HUES64 (cell line): ENCODE data around the gene DBX1. TPM values are rescaled to one million over a fixed set of nuclear protein-coding genes. Genes with fewer than 3 reads are reported as not detected.
"Not testable (repeated sequence)": the region's sequence is repeated elsewhere in the genome, so short reads cannot be mapped to it uniquely, and the experiment has no call there.

ENCODE experiments used
- H3K27ac ChIP-seq: 2 replicates; pipeline ENCODE4 v1.7.0; 2013; ENCODE audit warnings: low read depth, low read length, inconsistent platforms
- H3K27me3 ChIP-seq: 2 replicates; pipeline ENCODE4 v1.6.1; 2013; ENCODE audit warnings: mild to moderate bottlenecking, low read length; ENCODE audit not compliant: insufficient read depth
- H3K36me3 ChIP-seq: 2 replicates; pipeline ENCODE4 v1.6.1; 2013; ENCODE audit warnings: mild to moderate bottlenecking, low read length; ENCODE audit not compliant: insufficient read depth
- H3K4me1 ChIP-seq: 2 replicates; pipeline ENCODE4 v1.6.1; 2013; ENCODE audit warnings: mild to moderate bottlenecking, low read length, moderate library complexity; ENCODE audit not compliant: insufficient read depth
- H3K4me3 ChIP-seq: 2 replicates; pipeline ENCODE4 v1.5.1; 2013; ENCODE audit warnings: mild to moderate bottlenecking, low read length, moderate library complexity
- H3K9ac ChIP-seq: 2 replicates; pipeline ENCODE4 v1.6.1; 2013; ENCODE audit warnings: mild to moderate bottlenecking, low read depth, low read length
- H3K9me3 ChIP-seq: 2 replicates; pipeline ENCODE4 v1.6.1; 2013; ENCODE audit warnings: low read depth, low read length; ENCODE audit not compliant: insufficient read depth
- WGBS: fragments of 150-250, 120-280 bp; methylation state at CpG from one replicate; pipeline ENCODE4 v1.1.7; 2013; ENCODE audit warnings: missing lambda C conversion rate; 5-methylcytosine and 5-hydroxymethylcytosine counted together
- polyA plus RNA-seq, 2 experiments: library from polyadenylated mRNA; stranded (reverse); fragments of 50-300 nt; gene quantifications; one replicate each; pipeline ENCODE4 v1.2.3, GENCODE V29; 2013

The DBX1 gene, protein sequence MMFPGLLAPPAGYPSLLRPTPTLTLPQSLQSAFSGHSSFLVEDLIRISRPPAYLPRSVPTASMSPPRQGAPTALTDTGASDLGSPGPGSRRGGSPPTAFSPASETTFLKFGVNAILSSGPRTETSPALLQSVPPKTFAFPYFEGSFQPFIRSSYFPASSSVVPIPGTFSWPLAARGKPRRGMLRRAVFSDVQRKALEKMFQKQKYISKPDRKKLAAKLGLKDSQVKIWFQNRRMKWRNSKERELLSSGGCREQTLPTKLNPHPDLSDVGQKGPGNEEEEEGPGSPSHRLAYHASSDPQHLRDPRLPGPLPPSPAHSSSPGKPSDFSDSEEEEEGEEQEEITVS
- 0.60 TPM for polyA plus RNA-seq (2013, experiment 1 of 2)
- polyA plus RNA-seq (2013, experiment 2 of 2), result 1.2 TPM

DNA sequence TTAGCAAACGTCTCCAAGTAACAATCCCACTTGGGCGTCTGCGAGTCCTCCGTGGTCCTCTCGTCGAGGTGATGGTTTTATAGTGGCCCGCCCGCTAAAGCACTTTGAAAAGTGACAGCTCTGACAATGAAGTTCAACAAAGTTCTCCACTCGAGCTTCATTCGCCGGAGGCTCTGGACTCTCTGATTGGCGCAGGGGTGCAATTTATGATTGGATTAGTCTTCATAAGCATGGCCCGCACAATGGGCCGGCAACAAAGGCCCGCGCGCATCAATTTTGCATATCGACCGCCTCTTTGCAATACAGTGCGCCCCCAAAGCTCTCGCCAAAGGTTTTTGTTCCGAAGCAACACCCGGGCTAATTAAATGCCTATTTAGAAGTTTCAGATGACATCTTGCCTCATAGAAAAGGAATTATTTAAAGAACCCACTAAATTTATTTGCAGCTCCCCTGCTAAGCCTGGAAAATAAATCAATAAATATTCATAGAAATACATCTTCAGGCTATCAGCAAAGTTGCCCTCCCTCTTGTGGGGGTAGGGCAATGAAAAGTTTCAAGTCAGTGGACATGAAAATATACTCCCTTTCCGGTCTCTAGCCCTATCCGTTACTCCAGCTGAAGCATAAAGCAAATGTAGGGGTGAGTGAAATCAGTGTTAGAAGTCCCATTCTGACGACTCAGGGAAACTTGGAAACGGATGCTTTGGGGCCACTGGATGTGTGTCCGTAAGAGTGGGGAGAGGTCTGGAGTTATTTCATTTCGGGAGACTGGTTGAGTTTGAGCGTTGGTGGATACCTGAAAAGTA, at the start of gene DBX1:
DBX1 (minus strand) TSS at position 51 of the 805 bp plus-strand sequence. CDS start 151 bp downstream, outside the sequence.
- no peaks in the 10 kb centered on the region for H3K9me3 ChIP-seq
- peaks cover 100% of the 10 kb centered on the region for H3K27me3 ChIP-seq
- H3K27ac ChIP-seq, result no peak within 1 kb of the TSS
- H3K4me3 ChIP-seq, result peak within 1 kb of the TSS; percentile 20
- no peaks in the 10 kb centered on the region for H3K36me3 ChIP-seq
- under 1% methylated on average over 30 of the region's 30 CpGs for WGBS
- H3K4me1 ChIP-seq, result peaks cover 56% of the 10 kb centered on the region
- no peak within 1 kb of the TSS for H3K9ac ChIP-seq

DNA sequence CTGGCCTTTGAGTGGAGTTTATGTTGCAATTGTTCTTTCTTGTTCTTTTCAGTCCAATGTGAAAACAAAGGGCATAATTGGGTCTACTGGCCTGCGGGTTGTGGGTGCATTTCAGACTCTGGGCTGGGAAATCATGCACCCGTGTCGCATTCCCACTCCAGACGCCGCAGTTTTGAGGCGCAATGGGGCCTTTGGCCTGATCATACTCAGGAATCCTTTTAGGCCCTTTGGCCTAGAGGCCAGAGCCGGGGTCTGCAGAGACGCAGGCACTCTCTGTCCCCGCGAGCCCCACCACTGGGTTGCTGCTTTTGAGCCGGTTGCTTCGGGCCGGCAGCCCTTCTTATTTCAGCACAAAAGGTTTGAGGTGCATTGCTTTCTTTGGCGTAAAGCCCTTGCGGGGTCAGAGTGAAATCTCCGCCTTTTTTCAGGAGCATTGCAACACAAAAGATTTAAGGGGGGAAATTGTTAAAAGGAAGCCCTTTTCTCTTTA, 48.4 kb upstream of the DBX1 start:
- peaks cover 20% of the 10 kb centered on the region for H3K4me1 ChIP-seq
- peaks cover 100% of the 10 kb centered on the region for H3K27me3 ChIP-seq
- 7% methylated on average over 16 of the region's 16 CpGs for WGBS
- H3K36me3 ChIP-seq, result no peaks in the 10 kb centered on the region
- H3K9me3 ChIP-seq, result peaks cover 5% of the 10 kb centered on the region; the same call in 1 of the 2 replicates
- H3K9ac ChIP-seq, result no peak overlapping the region
- peak overlapping the region; percentile 3; the same call in 1 of the 2 replicates for H3K27ac ChIP-seq
- peak overlapping the region; percentile 37 for H3K4me3 ChIP-seq

DNA sequence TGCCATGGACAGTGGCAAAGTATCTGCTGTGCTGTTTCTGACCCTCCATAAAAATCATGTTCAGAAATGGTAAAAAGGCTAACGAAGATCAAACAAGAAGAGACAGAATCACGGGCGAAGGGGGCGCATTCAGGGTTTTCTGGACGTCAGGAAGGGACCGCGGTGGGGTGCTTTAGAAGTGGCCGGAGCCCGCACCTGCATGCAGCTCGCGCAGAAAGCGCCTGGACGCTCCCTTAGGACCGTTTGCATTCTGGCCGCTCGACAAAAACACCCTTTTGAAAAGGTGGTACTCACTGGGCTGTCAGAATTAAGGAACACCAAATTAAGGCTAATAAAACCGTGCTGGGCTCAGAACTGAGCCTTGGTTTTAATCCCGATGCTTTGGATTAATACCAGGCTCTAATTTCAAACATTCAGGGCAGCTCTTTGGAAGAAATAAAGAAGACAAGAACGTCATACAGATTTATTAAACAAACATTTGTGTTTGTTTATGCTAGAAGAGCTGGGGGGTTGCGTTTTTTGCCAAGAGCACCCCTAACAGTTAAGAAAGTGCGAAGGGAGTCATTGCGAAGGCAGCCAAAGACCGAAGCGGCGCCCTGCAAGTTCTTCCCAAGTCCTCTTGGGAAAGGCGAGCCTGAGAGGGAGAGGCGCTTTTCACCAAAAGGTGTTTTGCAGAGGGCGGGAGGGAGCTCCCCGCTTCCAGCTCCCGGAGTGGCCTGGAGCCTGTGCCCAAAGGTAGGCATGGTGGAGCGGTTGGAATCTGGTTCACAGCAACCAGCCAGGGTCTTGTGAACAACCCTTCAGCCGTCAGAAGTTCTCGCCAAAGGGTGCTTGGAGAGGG, 47.7 kb upstream of the DBX1 start:
- peaks cover 20% of the 10 kb centered on the region for H3K4me1 ChIP-seq
- H3K27me3 ChIP-seq, result peaks cover 100% of the 10 kb centered on the region
- no peaks in the 10 kb centered on the region for H3K36me3 ChIP-seq
- H3K9ac ChIP-seq, result no peak overlapping the region
- peak overlapping the region; percentile 37 for H3K4me3 ChIP-seq
- peaks cover 5% of the 10 kb centered on the region; the same call in 1 of the 2 replicates for H3K9me3 ChIP-seq
- peak overlapping the region; percentile 3; the same call in 1 of the 2 replicates for H3K27ac ChIP-seq
- 5% methylated on average over 33 of the region's 33 CpGs for WGBS

DNA sequence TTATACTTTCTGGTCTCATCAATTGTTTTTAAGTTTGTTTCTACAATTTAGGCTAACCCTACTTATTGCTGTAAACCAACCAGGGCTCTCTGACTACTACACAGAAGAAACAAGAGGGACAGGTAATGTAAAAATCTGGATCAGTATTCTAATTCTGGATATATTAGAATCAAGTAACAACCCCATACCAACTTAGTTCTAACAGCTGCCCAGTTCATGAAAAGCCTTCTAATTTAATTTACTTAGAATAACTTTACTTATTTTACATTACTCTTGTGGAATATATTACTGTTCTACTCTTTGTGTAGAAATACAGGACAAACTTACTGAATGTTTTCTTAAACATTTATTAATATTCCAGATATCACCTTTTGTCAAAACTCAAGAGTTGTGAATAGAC, 45.5 kb upstream of the DBX1 start:
- Histone ChIP-seq H3K27me3 (peaks cover 100% of the 10 kb centered on the region), H3K9ac (no peak overlapping the region)

GRCh38 chr11:20204681-20205080, 44.4 kb upstream of the DBX1 start:
- H3K27me3 ChIP-seq, result peaks cover 100% of the 10 kb centered on the region
- no peak overlapping the region for H3K4me3 ChIP-seq
- peaks cover 5% of the 10 kb centered on the region; the same call in 1 of the 2 replicates for H3K9me3 ChIP-seq
- no peak overlapping the region for H3K9ac ChIP-seq
- H3K4me1 ChIP-seq, result peaks cover 20% of the 10 kb centered on the region
- no peaks in the 10 kb centered on the region for H3K36me3 ChIP-seq
- H3K27ac ChIP-seq, result no peak overlapping the region

More for the DNA sequence above, 45.5 kb upstream of the DBX1 start:
- H3K4me3 ChIP-seq, result no peak overlapping the region
- H3K9me3 ChIP-seq, result peaks cover 5% of the 10 kb centered on the region; the same call in 1 of the 2 replicates
- peaks cover 20% of the 10 kb centered on the region for H3K4me1 ChIP-seq
- no peaks in the 10 kb centered on the region for H3K36me3 ChIP-seq
- no peak overlapping the region for H3K27ac ChIP-seq

- Histone ChIP-seq H3K9ac (no peak overlapping the region), H3K27me3 (peaks cover 100% of the 10 kb centered on the region), H3K4me1 (peaks cover 13% of the 10 kb centered on the region), H3K9me3 (peaks cover 5% of the 10 kb centered on the region; the same call in 1 of the 2 replicates), H3K4me3 (no peak overlapping the region), H3K36me3 (no peaks in the 10 kb centered on the region), H3K27ac (no peak overlapping the region)
Observed at GRCh38 chr11:20203831-20204230, 43.6 kb upstream of the DBX1 start.

- 69% methylated on average over 2 of the region's 2 CpGs for WGBS
- Histone ChIP-seq H3K36me3 (no peaks in the 10 kb centered on the region), H3K4me3 (no peak overlapping the region), H3K27ac (no peak overlapping the region), H3K9ac (no peak overlapping the region), H3K9me3 (peaks cover 5% of the 10 kb centered on the region; the same call in 1 of the 2 replicates), H3K27me3 (peaks cover 100% of the 10 kb centered on the region), H3K4me1 (no peaks in the 10 kb centered on the region)
Observed at GRCh38 chr11:20201231-20201630, 41.0 kb upstream of the DBX1 start.

- not testable (repeated sequence) for H3K9ac ChIP-seq, H3K27ac ChIP-seq, H3K4me3 ChIP-seq, H3K36me3 ChIP-seq, H3K4me1 ChIP-seq, H3K9me3 ChIP-seq
- WGBS, result 54% methylated on average over 5 of the region's 5 CpGs
- peaks cover 99% of the 10 kb centered on the region for H3K27me3 ChIP-seq
Observed at GRCh38 chr11:20200331-20200955, 40.2 kb upstream of the DBX1 start.

- no peak overlapping the region for H3K9ac ChIP-seq
- peaks cover 98% of the 10 kb centered on the region for H3K27me3 ChIP-seq
- no peak overlapping the region for H3K4me3 ChIP-seq
- no peak overlapping the region for H3K27ac ChIP-seq
- H3K4me1 ChIP-seq, result no peaks in the 10 kb centered on the region
- H3K9me3 ChIP-seq, result no peaks in the 10 kb centered on the region
- WGBS, result 64% methylated on average over 2 of the region's 2 CpGs
- no peaks in the 10 kb centered on the region for H3K36me3 ChIP-seq
Observed at GRCh38 chr11:20197881-20198280, 37.6 kb upstream of the DBX1 start.

DNA sequence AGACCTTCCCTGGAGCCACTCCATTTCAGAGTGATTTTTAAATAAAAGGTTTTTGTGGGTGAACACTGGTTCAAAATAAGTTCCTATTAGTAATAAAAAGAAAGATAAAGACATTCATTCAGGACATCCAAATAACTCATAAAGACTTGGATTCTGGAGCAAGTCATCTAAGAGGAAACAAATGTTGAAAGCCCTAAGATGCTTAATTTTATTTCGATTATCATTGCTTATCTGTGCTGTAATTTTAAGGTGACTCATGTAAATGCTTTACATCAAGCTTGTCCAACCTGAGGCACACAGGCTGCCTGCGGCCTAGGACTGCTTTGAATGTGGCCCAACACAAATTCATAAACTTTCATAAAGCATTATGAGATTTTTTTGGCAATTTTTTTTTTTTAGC, 34.2 kb upstream of the DBX1 start:
- Histone ChIP-seq H3K27me3 (peaks cover 98% of the 10 kb centered on the region), H3K4me3 (no peak overlapping the region), H3K9me3 (no peaks in the 10 kb centered on the region), H3K27ac (no peak overlapping the region), H3K4me1 (no peaks in the 10 kb centered on the region), H3K9ac (no peak overlapping the region), H3K36me3 (no peaks in the 10 kb centered on the region)
- 84% methylated on average over 2 of the region's 2 CpGs for WGBS
